Neural progenitor cell (in vitro differentiated cells): ENCODE data around the gene ZDHHC7. TPM values are rescaled to one million over a fixed set of nuclear protein-coding genes. Genes with fewer than 3 reads are reported as not detected.

Source experiments
- DNase-seq: peaks from one replicate; pipeline ENCODE4 v3.0.0-alpha.2; 2016; ENCODE audit warnings: low spot score
- H2AFZ ChIP-seq: fragments of 200-600 bp; sonication (generic); replicated peaks from 2 replicates; pipeline ENCODE4 v1.6.1; 2016; ENCODE audit warnings: antibody characterized with exemption
- H3F3A ChIP-seq: fragments of 200-600 bp; sonication (generic); 2 replicates; pipeline ENCODE4 v1.6.1; 2016; ENCODE audit warnings: antibody characterized with exemption, low read depth
- H3K27ac ChIP-seq: fragments of 200-600 bp; sonication (generic); 2 replicates; pipeline ENCODE4 v1.5.1; 2016; ENCODE audit warnings: mild to moderate bottlenecking
- H3K27me3 ChIP-seq: fragments of 200-600 bp; sonication (generic); 2 replicates; pipeline ENCODE4 v1.6.1; 2016; ENCODE audit warnings: mild to moderate bottlenecking, moderate library complexity
- H3K36me3 ChIP-seq: fragments of 200-600 bp; sonication (generic); 2 replicates; pipeline ENCODE4 v1.5.1; 2016
- H3K4me1 ChIP-seq: fragments of 200-600 bp; sonication (generic); 2 replicates; pipeline ENCODE4 v1.6.1; 2016; ENCODE audit warnings: mixed run types
- H3K4me2 ChIP-seq: fragments of 200-600 bp; sonication (generic); 2 replicates; pipeline ENCODE4 v1.6.1; 2016
- H3K4me3 ChIP-seq: fragments of 200-600 bp; sonication (generic); 2 replicates; pipeline ENCODE4 v1.5.1; 2016
- H3K79me2 ChIP-seq: fragments of 200-600 bp; sonication (generic); 2 replicates; pipeline ENCODE4 v1.6.1; 2016; ENCODE audit warnings: low read depth
- H3K9ac ChIP-seq: fragments of 200-600 bp; sonication (generic); 2 replicates; pipeline ENCODE4 v1.6.1; 2016
- H3K9me3 ChIP-seq: fragments of 200-600 bp; sonication (generic); 2 replicates; pipeline ENCODE4 v1.5.1; 2016; ENCODE audit warnings: low read depth
- H4K20me1 ChIP-seq: fragments of 200-600 bp; sonication (generic); 2 replicates; pipeline ENCODE4 v1.6.1; 2016; ENCODE audit warnings: low read depth
- H3K27ac Mint-ChIP-seq: 3 replicates; pipeline ENCODE4 v1.8.0; 2021; ENCODE audit warnings: mixed read lengths
- H3K27me3 Mint-ChIP-seq: 2 replicates; pipeline ENCODE4 v1.8.0; 2022; ENCODE audit warnings: low read depth, mild to moderate bottlenecking, inconsistent platforms, moderate library complexity, mixed read lengths; ENCODE audit not compliant: insufficient read depth
- H3K36me3 Mint-ChIP-seq: 3 replicates; pipeline ENCODE4 v1.8.0; 2021; ENCODE audit warnings: mixed read lengths
- H3K4me1 Mint-ChIP-seq: 3 replicates; pipeline ENCODE4 v1.8.0; 2021; ENCODE audit warnings: mixed read lengths
- H3K4me3 Mint-ChIP-seq: 3 replicates; pipeline ENCODE4 v1.8.0; 2021; ENCODE audit warnings: mild to moderate bottlenecking, moderate library complexity, mixed read lengths
- H3K9me3 Mint-ChIP-seq: 3 replicates; pipeline ENCODE4 v1.8.0; 2020; ENCODE audit warnings: mixed read lengths
- EZH2 ChIP-seq: fragments of 200-600 bp; sonication (generic); IDR thresholded peaks from 2 replicates; pipeline ENCODE4 v1.6.1; 2017; ENCODE audit warnings: antibody characterized with exemption, mild to moderate bottlenecking, moderate library complexity
- EZH2phosphoT487 ChIP-seq: fragments of 200-600 bp; sonication (generic); IDR thresholded peaks from 2 replicates; pipeline ENCODE4 v1.6.1; 2017; ENCODE audit warnings: antibody characterized with exemption
- total RNA-seq: library from RNA; depleted of rRNA; stranded (reverse); fragments of >200 nt; gene quantifications from 2 replicates; pipeline ENCODE4 v1.2.3, GENCODE V29; 2015; ENCODE audit warnings: low replicate concordance
- TF ChIP-seq, protein P1 (sequence below): fragments of 200-600 bp; sonication (generic); IDR thresholded peaks from 2 replicates; pipeline ENCODE4 v1.5.1; 2017; ENCODE audit warnings: antibody characterized with exemption, mild to moderate bottlenecking

ZDHHC7 gene
- total RNA-seq, 1 donor from 2014 or later: 57.0 TPM

DNA sequence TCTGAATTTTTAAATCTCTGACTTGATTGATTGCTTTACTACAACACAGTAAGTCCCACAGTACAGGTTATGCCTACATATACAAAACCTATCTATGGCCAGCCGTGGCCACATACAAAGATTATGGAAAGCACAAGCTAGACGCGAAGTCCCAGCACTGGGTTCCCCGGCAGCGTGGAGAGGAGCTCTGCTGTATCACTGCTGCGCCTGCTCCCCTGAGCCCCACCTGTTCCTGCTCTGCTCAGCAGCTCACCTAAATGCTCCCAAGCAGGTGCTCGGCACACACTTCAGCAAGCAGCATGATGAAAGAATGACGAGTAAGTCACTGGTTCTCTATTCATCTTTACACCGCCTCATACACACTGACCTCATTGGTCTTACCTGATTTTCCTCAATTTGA is 20.6 kb downstream of the ZDHHC7 start:
- no peaks in the 10 kb centered on the region for H3K9me3 Mint-ChIP-seq
- H3K36me3 Mint-ChIP-seq: peaks cover 39% of the 10 kb centered on the region
- H3K27me3 Mint-ChIP-seq: peaks cover 3% of the 10 kb centered on the region
- H3K36me3 ChIP-seq: no peaks in the 10 kb centered on the region
- H3K27ac ChIP-seq: no peak overlapping the region
- H3F3A ChIP-seq: no peaks in the 10 kb centered on the region
- H3K4me2 ChIP-seq: no peak overlapping the region
- no peaks in the 10 kb centered on the region for H3K9me3 ChIP-seq
- H3K4me3 ChIP-seq: no peak overlapping the region
- peaks cover 3% of the 10 kb centered on the region for H3K79me2 ChIP-seq
- TF ChIP-seq EZH2: no peak
- TF ChIP-seq, protein P1, sequence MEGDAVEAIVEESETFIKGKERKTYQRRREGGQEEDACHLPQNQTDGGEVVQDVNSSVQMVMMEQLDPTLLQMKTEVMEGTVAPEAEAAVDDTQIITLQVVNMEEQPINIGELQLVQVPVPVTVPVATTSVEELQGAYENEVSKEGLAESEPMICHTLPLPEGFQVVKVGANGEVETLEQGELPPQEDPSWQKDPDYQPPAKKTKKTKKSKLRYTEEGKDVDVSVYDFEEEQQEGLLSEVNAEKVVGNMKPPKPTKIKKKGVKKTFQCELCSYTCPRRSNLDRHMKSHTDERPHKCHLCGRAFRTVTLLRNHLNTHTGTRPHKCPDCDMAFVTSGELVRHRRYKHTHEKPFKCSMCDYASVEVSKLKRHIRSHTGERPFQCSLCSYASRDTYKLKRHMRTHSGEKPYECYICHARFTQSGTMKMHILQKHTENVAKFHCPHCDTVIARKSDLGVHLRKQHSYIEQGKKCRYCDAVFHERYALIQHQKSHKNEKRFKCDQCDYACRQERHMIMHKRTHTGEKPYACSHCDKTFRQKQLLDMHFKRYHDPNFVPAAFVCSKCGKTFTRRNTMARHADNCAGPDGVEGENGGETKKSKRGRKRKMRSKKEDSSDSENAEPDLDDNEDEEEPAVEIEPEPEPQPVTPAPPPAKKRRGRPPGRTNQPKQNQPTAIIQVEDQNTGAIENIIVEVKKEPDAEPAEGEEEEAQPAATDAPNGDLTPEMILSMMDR: no peak
- no peak for TF ChIP-seq EZH2phosphoT487
- peaks cover 31% of the 10 kb centered on the region for H4K20me1 ChIP-seq
- H3K9ac ChIP-seq: no peak overlapping the region
- H3K27ac Mint-ChIP-seq: no peak overlapping the region
- DNase-seq: no peak
- H3K27me3 ChIP-seq: no peaks in the 10 kb centered on the region
- H3K4me3 Mint-ChIP-seq: no peak overlapping the region
- no peaks in the 10 kb centered on the region for H3K4me1 ChIP-seq
- peaks cover 18% of the 10 kb centered on the region for H3K4me1 Mint-ChIP-seq
- no peak overlapping the region for H2AFZ ChIP-seq

DNA sequence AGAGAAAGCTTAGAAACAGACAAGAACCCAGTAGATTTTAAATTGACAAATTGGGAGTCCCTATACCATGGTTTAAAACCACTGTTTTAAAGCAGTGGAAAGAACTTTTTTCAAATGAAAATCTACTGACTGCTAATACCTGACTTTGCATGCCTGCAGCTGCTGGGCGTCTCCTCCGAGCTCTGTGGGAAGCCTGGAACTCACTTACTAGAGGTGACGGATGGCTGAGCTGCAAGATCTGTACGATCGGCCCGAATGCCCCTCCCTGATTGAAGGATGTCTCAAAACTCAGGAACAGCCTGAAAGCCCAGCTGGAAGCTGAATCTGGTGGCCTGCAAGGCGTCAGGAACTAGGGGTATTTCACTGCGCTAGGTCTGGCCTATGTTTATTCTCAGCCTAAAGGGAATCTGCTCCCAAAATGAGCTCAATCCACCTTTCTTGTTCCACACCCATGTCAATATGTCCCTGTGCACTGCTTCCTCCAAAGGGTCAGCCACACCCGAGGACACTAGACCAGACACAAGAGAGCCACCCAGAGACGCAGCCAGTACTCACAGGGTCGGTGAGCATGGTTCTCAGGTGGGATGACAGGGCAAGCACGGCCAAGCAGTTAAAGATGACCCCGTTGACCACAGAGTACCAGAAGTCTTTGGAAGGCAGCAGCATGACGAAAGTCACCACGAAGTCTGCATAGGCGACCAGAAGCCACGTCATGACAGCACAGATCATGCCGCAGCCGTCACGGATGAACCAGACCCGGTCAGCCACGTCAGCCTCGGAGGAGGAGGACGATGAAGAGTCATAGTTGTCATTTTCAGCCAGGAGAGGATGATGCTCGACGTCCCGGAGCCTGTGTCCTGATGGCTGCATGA is 21.4 kb downstream of the ZDHHC7 start:
- Mint-ChIP-seq H3K27me3 (peaks cover 4% of the 10 kb centered on the region), H3K4me3 (no peak overlapping the region), H3K4me1 (peaks cover 20% of the 10 kb centered on the region), H3K27ac (no peak overlapping the region), H3K36me3 (peaks cover 36% of the 10 kb centered on the region), H3K9me3 (no peaks in the 10 kb centered on the region)
- Histone ChIP-seq H3K36me3 (no peaks in the 10 kb centered on the region), H3K27me3 (no peaks in the 10 kb centered on the region), H3K4me3 (no peak overlapping the region), H3K9ac (no peak overlapping the region), H2AFZ (no peak overlapping the region), H3K79me2 (peaks cover 3% of the 10 kb centered on the region), H3K4me1 (no peaks in the 10 kb centered on the region), H4K20me1 (peaks cover 29% of the 10 kb centered on the region), H3K4me2 (no peak overlapping the region), H3F3A (no peaks in the 10 kb centered on the region), H3K27ac (no peak overlapping the region), H3K9me3 (no peaks in the 10 kb centered on the region)
- DNase-seq: no peak
- no peak for TF ChIP-seq EZH2phosphoT487

DNA sequence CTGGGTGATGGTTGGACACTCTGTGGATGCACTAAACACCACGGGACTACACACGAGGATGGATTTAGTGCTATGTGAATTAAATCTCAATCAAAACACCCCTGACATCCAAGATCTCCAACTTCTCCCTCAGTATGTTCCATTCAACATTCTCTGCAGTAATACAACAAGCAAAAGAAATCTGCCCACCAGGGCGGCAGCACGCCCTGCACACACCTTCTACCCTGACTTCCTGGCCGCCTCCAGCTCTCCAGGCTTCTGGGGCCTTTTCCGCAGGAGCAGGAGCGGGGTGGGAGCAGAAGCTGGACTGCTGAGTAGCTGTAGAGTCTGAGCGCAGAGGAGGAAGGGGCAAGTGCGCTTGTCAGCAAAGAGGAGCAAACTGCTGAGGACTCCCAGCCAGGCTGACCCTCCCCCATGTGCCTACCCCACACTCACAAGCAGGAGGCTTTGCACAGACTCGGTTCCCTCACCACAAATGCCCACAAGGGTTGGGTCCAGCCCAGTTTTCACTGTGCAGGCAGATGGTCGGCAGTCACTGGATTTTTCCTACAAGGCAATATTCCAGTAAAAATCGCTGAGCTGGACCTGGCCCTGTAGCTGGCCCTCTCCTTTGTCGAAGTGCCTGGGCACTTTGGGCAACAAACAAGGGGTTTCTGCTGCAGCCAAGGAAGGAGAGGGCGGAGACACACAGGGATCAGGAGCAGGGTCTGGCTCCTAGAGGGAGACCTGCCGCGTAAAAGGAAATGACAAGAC is 22.8 kb downstream of the ZDHHC7 start:
- peaks cover 20% of the 10 kb centered on the region for H3K4me1 Mint-ChIP-seq
- Histone ChIP-seq H3K27me3 (no peaks in the 10 kb centered on the region), H3K27ac (no peak overlapping the region), H3K9me3 (no peaks in the 10 kb centered on the region), H3K79me2 (peaks cover 3% of the 10 kb centered on the region), H4K20me1 (peaks cover 19% of the 10 kb centered on the region), H3F3A (no peaks in the 10 kb centered on the region), H3K36me3 (no peaks in the 10 kb centered on the region), H3K4me1 (no peaks in the 10 kb centered on the region), H2AFZ (no peak overlapping the region), H3K9ac (no peak overlapping the region), H3K4me2 (no peak overlapping the region), H3K4me3 (no peak overlapping the region)
- no peaks in the 10 kb centered on the region for H3K9me3 Mint-ChIP-seq
- TF ChIP-seq EZH2 (no peak), EZH2phosphoT487 (no peak)
- TF ChIP-seq, protein P1: no peak
- peaks cover 2% of the 10 kb centered on the region for H3K27me3 Mint-ChIP-seq
- no peak overlapping the region for H3K27ac Mint-ChIP-seq
- H3K4me3 Mint-ChIP-seq: no peak overlapping the region
- H3K36me3 Mint-ChIP-seq: peaks cover 32% of the 10 kb centered on the region
- no peak for DNase-seq
